Naive thymus-derived CD4-positive, alpha-beta T cell (primary cell): Measurements from ENCODE around the gene LRRC52. TPM values are rescaled to one million over a fixed set of nuclear protein-coding genes. Genes with fewer than 3 reads are reported as not detected.
"Not testable (repeated sequence)": the region's sequence is repeated elsewhere in the genome, so short reads cannot be mapped to it uniquely, and the experiment has no call there.

ENCODE experiments used
- ATAC-seq: fragments of 150-1000 bp; cut with Tn5 transposase; 2 replicates; pipeline ENCODE4 v1.10.0; 2021; ENCODE audit warnings: mild to moderate bottlenecking, moderate library complexity
- CTCF ChIA-PET: fragments of 350-600 bp; sonication (Branson Sonifier 250); formaldehyde crosslinking; loops from one replicate; lab custom pipeline; 2021; ENCODE audit warnings: antibody characterized with exemption; lab: Charles Lee
- POLR2A ChIA-PET: fragments of 350-600 bp; sonication (Branson Sonifier 250); formaldehyde crosslinking; loops from one replicate; lab custom pipeline; 2021; ENCODE audit warnings: antibody characterized with exemption, inconsistent platforms; lab: Charles Lee
- DNase-seq, 9 donors: peaks; one replicate each; pipeline versions ENCODE4 v3.0.0 to v3.0.0-alpha.2; 2020 to 2022; ENCODE audit warnings: mixed read lengths in 1 of 9
- H3K27ac ChIP-seq: one replicate; pipeline ENCODE4 v1.7.0; 2013; ENCODE audit warnings: mild to moderate bottlenecking, low read depth, low read length, moderate library complexity
- H3K27me3 ChIP-seq, 2 donors: one replicate each; pipeline ENCODE4 v1.7.0; 2013; ENCODE audit warnings: low read length in 2 of 2, mild to moderate bottlenecking in 2 of 2, moderate library complexity in 2 of 2; ENCODE audit not compliant: control insufficient read depth in 2 of 2, insufficient read depth in 2 of 2
- H3K36me3 ChIP-seq, 3 experiments: 1 replicate in 2 of 3; 2 replicates in 1 of 3; pipeline ENCODE4 v1.7.0; 2013; ENCODE audit warnings: low read length in 3 of 3, mild to moderate bottlenecking in 3 of 3, moderate library complexity in 1 of 3; ENCODE audit not compliant: insufficient read depth in 3 of 3, control insufficient read depth in 2 of 3
- H3K4me1 ChIP-seq, 2 donors: one replicate each; pipeline ENCODE4 v1.7.0; 2013; ENCODE audit warnings: low read length in 2 of 2, mild to moderate bottlenecking in 2 of 2, moderate library complexity in 1 of 2; ENCODE audit not compliant: control insufficient read depth in 2 of 2, insufficient read depth in 2 of 2
- H3K4me3 ChIP-seq: 2 replicates; pipeline ENCODE4 v1.7.0; 2013; ENCODE audit warnings: mild to moderate bottlenecking, low read length
- H3K9me3 ChIP-seq, 3 experiments: 1 replicate in 2 of 3; 2 replicates in 1 of 3; pipeline ENCODE4 v1.7.0; 2013; ENCODE audit warnings: low read length in 3 of 3; ENCODE audit not compliant: control insufficient read depth in 2 of 3
- H3K27ac Mint-ChIP-seq, 9 donors: one replicate each; pipeline ENCODE4 v1.8.0; 2020 to 2022; ENCODE audit warnings: mixed read lengths in 9 of 9, mild to moderate bottlenecking in 8 of 9, moderate library complexity in 5 of 9, inconsistent platforms in 2 of 9
- H3K27me3 Mint-ChIP-seq, 5 donors: one replicate each; pipeline ENCODE4 v1.8.0; 2021 to 2022; ENCODE audit warnings: mixed read lengths in 5 of 5, mild to moderate bottlenecking in 1 of 5
- H3K36me3 Mint-ChIP-seq, 5 donors: one replicate each; pipeline ENCODE4 v1.8.0; 2020 to 2022; ENCODE audit warnings: mixed read lengths in 5 of 5, mild to moderate bottlenecking in 3 of 5, inconsistent platforms in 1 of 5
- H3K4me1 Mint-ChIP-seq, 7 donors: one replicate each; pipeline ENCODE4 v1.8.0; 2020 to 2022; ENCODE audit warnings: mixed read lengths in 7 of 7, mild to moderate bottlenecking in 3 of 7, inconsistent platforms in 1 of 7
- H3K4me3 Mint-ChIP-seq, 10 donors: one replicate each; pipeline ENCODE4 v1.8.0; 2020 to 2022; ENCODE audit warnings: mild to moderate bottlenecking in 10 of 10, mixed read lengths in 10 of 10, moderate library complexity in 6 of 10, inconsistent platforms in 2 of 10
- H3K9me3 Mint-ChIP-seq, 11 donors: one replicate each; pipeline ENCODE4 v1.8.0; 2020 to 2022; ENCODE audit warnings: mixed read lengths in 11 of 11, mild to moderate bottlenecking in 4 of 11, inconsistent platforms in 1 of 11, moderate library complexity in 1 of 11
- intact Hi-C, 2 donors: fragments of 100-400 bp; cut with micrococcal nuclease; formaldehyde crosslinking; loops; one replicate each; pipeline ENCODE4 v1.15.1; 2023
- polyA plus RNA-seq, 2 donors: library from polyadenylated mRNA; unstranded; fragments of 300-500 nt; fragmentation: Illumina TruSeq; gene quantifications; one replicate each; pipeline ENCODE4 v1.2.3, GENCODE V29; 2021
- total RNA-seq, 6 experiments: library from RNA in 5 of 6; stranded (reverse) in 5 of 6; gene quantifications; 1 replicate in 5 of 6; 2 replicates in 1 of 6; pipeline ENCODE4 v1.2.3 and lab custom pipeline; 2021 to 2026

LRRC52 gene
- total and polyA plus RNA-seq, 7 experiments from 2014 or later, result not detected

- CTCF ChIA-PET, result interaction anchor here (0.5 to 1.3 kb wide), 4 partner anchors 117 to 308 kb away, joined by 3 read pairs; no protein-coding TSS in a partner anchor
Observed at GRCh38 chr1:165605246-165605645, 61.4 kb downstream of the LRRC52 start.

GRCh38 chr1:165606676-165607075 lies 62.9 kb downstream of the LRRC52 start:
- H3K4me3 Mint-ChIP-seq, intact Hi-C loops, H3K4me3 ChIP-seq, ATAC-seq, CTCF ChIA-PET, H3K9me3 ChIP-seq, POLR2A ChIA-PET, H3K27me3 ChIP-seq, H3K4me1 Mint-ChIP-seq, H3K4me1 ChIP-seq, DNase-seq, H3K27ac Mint-ChIP-seq, H3K9me3 Mint-ChIP-seq, H3K36me3 ChIP-seq, H3K27ac ChIP-seq, H3K36me3 Mint-ChIP-seq: not testable (repeated sequence)
- H3K27me3 Mint-ChIP-seq, result peaks cover 4 to 23% (median 18%) of the 10 kb centered on the region in 5 donors

More at GRCh38 chr1:165605246-165605645, 61.4 kb downstream of the LRRC52 start:
- Mint-ChIP-seq H3K4me3 (no peak overlapping the region), H3K27ac (no peak overlapping the region), H3K9me3 (no peaks in the 10 kb centered on the region), H3K4me1 (peaks cover 0 to 10% (median 8%) of the 10 kb centered on the region in 7 donors), H3K36me3 (no peaks in the 10 kb centered on the region), H3K27me3 (peaks cover 0 to 17% (median 7%) of the 10 kb centered on the region in 5 donors)
- Histone ChIP-seq H3K27ac (no peak overlapping the region), H3K4me3 (no peak overlapping the region), H3K4me1 (no peaks in the 10 kb centered on the region), H3K36me3 (no peaks in the 10 kb centered on the region), H3K9me3 (no peaks in the 10 kb centered on the region), H3K27me3 (no peaks in the 10 kb centered on the region)
- intact Hi-C loops, result no loop called here
- no peak for ATAC-seq
- DNase-seq, result no peak
- POLR2A ChIA-PET, result interaction anchor here (0.8 kb wide), 1 partner anchor 165 kb away, joined by 3 read pairs; no protein-coding TSS in a partner anchor

- Mint-ChIP-seq H3K27ac (no peak overlapping the region), H3K4me1 (no peaks in the 10 kb centered on the region), H3K9me3 (peaks cover 0 to 19% (median 4%) of the 10 kb centered on the region in 11 donors), H3K4me3 (no peak overlapping the region), H3K36me3 (peaks cover 0 to 5% (median 0%) of the 10 kb centered on the region in 5 donors), H3K27me3 (peaks cover 14 to 41% (median 32%) of the 10 kb centered on the region in 5 donors)
- no peak overlapping the region for H3K4me3 ChIP-seq
- no peaks in the 10 kb centered on the region for H3K9me3 ChIP-seq
- DNase-seq (no peak), ATAC-seq (no peak)
- H3K27me3 ChIP-seq, result peaks cover 0 to 2% of the 10 kb centered on the region in 2 donors
- CTCF ChIA-PET, result no interaction called here
- H3K36me3 ChIP-seq, result no peaks in the 10 kb centered on the region
- POLR2A ChIA-PET, result no interaction called here
- no peaks in the 10 kb centered on the region for H3K4me1 ChIP-seq
- no peak overlapping the region for H3K27ac ChIP-seq
- intact Hi-C loops, result no loop called here
Observed at GRCh38 chr1:165610866-165611265, 67.1 kb downstream of the LRRC52 start.

GRCh38 chr1:165612062-165612461 lies 68.3 kb downstream of the LRRC52 start:
- H3K27me3 Mint-ChIP-seq, result peaks cover 18 to 44% (median 30%) of the 10 kb centered on the region in 5 donors
- no peaks in the 10 kb centered on the region for H3K4me1 Mint-ChIP-seq
- ATAC-seq, result no peak

More at GRCh38 chr1:165612062-165612461, 68.3 kb downstream of the LRRC52 start:
- ChIA-PET POLR2A (no interaction called here), CTCF (interaction anchor here (1.1 kb wide), 1 partner anchor 9 kb away, joined by 3 read pairs; no protein-coding TSS in a partner anchor)
- Histone ChIP-seq H3K36me3 (no peaks in the 10 kb centered on the region), H3K4me1 (no peaks in the 10 kb centered on the region), H3K27me3 (peaks cover 0 to 2% of the 10 kb centered on the region in 2 donors), H3K9me3 (no peaks in the 10 kb centered on the region), H3K27ac (no peak overlapping the region), H3K4me3 (no peak overlapping the region)
- DNase-seq, result no peak
- intact Hi-C loops, result no loop called here
- no peak overlapping the region for H3K4me3 Mint-ChIP-seq
- no peak overlapping the region for H3K27ac Mint-ChIP-seq
- peaks cover 0 to 19% (median 4%) of the 10 kb centered on the region in 11 donors for H3K9me3 Mint-ChIP-seq
- H3K36me3 Mint-ChIP-seq, result peaks cover 0 to 5% (median 0%) of the 10 kb centered on the region in 5 donors

Other genes starting within 250 kb of the LRRC52 start
- gene LMX1A, start 187.3 kb upstream of the LRRC52 start, total RNA-seq, result not detected
- not detected for gene LMX1A, start 187.3 kb upstream of the LRRC52 start, polyA plus RNA-seq
- not detected for gene RXRG, start 98.9 kb upstream of the LRRC52 start, total RNA-seq
- not detected for gene RXRG, start 98.9 kb upstream of the LRRC52 start, polyA plus RNA-seq
- 10 to 100 TPM; 21.4 to 59.4 (median 48.3) TPM for gene MGST3, start 87.2 kb downstream of the LRRC52 start, total RNA-seq
- gene MGST3, start 87.2 kb downstream of the LRRC52 start, polyA plus RNA-seq, result 100 to 1,000 TPM in 1 of 2 donors, 10 to 100 TPM in 1; 91.2 to 119 TPM
- gene ALDH9A1, start 154.6 kb downstream of the LRRC52 start, total RNA-seq, result 10 to 100 TPM; 25.0 to 46.0 (median 40.5) TPM
- 10 to 100 TPM; 74.1 to 88.4 TPM for gene ALDH9A1, start 154.6 kb downstream of the LRRC52 start, polyA plus RNA-seq
- 10 to 100 TPM; 30.4 to 97.1 (median 49.8) TPM for gene TMCO1, start 224.9 kb downstream of the LRRC52 start, total RNA-seq
- 100 to 1,000 TPM in 1 of 2 donors, 10 to 100 TPM in 1; 98.4 to 118 TPM for gene TMCO1, start 224.9 kb downstream of the LRRC52 start, polyA plus RNA-seq